Activated CD4-positive, alpha-beta T cell treated with anti-CD3 and anti-CD28 coated beads for 4 hours (primary cell): ENCODE measurements around the gene OGFOD3.
"Not testable (repeated sequence)": the region's sequence is repeated elsewhere in the genome, so short reads cannot be mapped to it uniquely, and the experiment has no call there.

Experiments used
- DNase-seq, 2 donors: peaks; one replicate each; pipeline ENCODE4 v3.0.0-alpha.2; 2020

The OGFOD3 gene

DNA sequence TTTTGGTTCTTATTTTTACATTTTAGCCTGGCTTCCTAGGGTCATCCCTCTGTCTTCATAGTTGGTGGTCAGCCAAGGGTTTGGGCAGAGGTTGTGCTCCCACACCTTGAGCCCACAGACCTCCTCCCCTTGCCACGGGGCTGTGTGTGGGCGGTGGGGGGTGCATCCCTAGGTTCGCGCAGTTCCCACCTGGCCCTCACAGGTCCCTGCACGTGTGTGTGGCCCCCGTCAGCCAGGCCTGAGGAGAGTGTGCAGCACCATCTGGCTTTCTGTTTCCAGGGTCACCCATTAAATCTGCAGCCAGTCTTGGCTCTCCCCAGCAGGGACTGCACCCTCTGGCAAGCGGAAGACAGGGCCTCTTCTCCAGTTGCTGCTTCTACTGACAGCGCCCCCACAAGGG lies 13.6 kb upstream of the OGFOD3 start:
- no peak for DNase-seq

DNA sequence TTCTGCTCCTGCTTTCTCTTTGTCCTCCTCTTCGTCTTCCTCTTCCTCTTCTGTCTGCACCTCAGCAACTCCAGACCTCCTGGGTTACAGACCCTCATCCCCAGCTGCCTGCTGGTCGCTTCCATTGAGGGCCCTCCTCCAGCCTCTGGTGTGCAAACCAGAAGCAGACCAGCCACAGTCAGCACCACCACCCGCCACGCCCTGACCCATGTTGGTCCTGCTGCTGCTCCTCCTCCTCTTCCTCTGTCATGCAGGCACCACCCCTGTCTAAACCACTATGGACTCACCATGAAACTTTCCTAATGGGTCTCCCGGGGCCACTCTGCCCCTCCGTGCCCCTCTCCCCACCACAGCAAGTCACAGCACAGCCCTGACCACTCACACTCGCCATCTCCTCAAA lies 11.4 kb upstream of the OGFOD3 start:
- DNase-seq = no peak

DNA sequence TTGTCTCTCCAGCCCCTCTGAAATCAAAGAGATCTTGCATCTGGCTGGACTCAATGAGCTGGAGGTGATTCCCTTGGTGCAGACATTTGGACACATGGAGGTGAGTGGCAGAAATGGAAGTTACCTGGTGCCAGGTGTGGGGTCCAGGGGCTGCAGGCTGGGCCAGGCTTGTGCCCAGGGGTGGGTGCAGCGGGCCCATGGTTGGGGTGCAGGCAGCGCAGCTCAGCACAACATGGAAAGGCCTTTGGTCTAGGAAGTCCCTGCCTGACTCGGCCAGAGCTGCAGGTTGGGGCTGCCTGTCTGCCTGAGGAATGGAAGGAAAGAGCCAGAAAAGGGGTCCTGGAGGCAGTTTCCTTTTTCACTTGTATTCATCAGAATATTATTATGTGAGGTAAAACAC lies 10.2 kb upstream of the OGFOD3 start:
- DNase-seq = no peak

DNA sequence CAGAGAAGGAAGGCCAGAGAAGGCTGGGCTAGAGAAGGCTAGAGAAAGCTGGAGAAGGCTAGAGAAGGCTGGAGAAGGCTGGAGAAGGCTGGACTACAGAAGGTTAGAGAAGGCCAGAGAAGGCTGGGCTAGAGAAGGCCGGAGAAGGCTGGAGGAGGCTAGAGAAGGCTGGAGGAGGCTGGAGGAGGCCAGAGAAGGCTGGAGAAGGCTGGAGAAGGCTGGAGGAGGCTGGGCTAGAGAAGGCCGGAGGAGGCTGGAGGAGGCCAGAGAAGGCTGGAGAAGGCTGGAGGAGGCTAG lies 6.4 kb upstream of the OGFOD3 start:
- no peak for DNase-seq

DNA sequence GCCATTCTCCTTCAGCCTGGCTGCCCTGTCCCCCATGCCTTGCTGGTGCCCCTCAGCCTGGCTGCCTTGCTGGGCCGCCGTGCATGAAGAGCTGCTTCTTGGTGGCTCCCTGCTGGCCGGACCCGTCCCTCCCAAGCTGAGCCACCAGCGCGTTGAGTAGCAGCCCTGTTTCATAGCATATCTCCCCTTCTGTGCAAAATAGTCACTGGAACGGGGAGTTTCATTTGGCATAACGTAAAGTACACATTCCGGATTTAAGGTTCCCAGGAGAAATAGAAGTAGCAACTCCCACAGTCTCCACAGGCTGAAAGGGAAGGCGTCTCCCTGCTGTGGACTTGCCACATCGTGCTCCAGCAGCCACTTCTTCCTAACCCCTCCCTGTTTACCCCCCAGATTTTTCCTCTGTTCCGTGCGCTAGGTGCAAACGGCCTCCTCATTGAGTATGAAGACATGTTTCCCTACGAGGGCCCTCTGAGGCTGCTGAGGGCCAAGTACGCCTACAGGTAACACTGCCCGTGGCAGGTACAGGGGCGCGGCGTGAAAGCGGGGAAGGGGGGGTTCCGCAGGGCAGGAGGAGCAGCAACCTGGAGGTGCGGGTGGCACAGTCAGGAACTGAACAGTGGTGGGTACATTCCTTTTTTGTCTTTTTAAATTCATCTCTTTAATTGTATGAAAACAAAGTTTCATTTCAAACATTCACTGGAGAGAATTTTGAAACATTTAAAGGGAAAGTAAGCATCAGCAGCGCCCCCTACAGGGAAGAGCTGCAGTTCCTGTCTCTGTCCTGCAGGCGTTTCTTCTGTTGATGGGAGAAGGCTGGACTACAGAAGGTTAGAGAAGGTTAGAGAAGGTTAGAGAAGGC lies 5.8 kb upstream of the OGFOD3 start:
- peak; percentile 55 to 56 for DNase-seq

DNA sequence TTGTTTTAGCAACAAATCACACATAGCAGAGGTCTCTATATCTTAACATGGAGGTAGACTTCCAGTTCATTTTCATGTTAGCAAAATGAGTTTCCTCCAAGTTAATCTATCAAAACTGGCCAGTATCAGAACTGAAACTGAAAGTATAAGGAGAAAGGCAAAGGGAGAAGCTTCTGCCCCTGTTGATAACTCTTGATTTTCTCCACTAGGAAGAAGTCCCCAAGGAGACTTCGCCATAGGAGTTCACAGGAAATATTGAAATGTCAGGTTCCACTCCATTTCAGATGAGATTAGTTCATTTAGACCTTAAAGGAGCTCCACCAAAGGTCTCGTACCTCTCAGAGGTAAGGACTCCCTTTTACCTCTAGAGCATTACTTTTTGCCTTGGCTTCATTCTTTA lies 1.2 kb upstream of the OGFOD3 start:
- DNase-seq = no peak

DNA sequence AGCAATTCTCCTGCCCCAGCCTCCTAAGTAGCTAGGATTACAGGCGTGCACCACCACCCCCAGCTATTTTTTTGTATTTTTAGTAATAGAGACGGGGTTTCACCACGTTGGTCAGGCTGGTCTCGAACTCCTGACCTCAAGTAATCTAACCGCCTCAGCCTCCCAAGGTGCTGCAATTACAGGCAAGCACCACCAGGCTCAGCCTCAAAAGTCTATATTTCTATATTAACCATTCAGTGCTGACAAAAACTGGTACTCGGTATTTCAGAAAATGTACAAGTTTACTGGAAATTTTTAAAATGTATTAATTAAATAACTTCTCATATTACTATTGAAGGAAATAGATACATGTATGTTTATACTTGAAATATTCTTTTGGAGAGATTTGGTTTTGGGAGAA lies 1.6 kb downstream of the OGFOD3 start:
- no peak for DNase-seq

DNA sequence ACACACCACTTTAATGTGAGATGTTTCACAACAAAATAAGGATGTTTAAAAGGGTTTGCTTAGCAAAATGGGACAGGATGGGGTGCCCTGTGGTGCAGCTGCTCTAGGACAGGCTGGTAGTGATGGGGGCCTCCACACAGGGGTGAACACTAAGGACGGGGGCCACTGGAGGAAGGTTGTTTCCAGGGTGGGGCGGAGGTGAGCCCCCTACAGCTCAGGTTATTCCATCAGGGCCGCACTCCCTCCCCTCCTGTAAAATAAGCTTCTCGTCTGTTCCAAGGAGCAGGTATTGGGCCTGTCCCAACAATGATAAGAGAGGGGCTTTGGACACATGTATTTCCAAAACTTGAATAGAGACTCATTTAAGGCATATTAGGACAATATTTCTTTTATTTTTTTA lies 2.1 kb downstream of the OGFOD3 start:
- no peak for DNase-seq

DNA sequence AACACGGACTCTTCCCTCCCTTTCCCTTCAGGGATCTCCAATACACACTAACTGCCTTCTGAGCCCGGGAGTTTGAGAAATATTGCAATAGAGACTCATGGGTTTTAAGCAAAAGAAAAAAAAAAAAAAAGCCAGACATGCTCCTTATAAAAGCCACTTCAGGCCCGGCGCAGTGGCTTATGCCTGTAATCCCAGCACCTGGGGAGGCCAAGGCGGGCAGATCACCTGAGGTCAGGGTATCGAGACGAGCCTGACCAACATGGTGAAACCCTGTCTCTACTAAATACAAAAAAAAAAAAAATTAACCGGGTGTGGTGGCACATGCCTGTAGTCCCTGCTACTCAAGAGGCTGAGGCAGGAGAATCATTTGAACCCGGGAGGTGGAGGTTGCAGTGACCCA lies 2.6 kb downstream of the OGFOD3 start:
- DNase-seq = no peak

DNA sequence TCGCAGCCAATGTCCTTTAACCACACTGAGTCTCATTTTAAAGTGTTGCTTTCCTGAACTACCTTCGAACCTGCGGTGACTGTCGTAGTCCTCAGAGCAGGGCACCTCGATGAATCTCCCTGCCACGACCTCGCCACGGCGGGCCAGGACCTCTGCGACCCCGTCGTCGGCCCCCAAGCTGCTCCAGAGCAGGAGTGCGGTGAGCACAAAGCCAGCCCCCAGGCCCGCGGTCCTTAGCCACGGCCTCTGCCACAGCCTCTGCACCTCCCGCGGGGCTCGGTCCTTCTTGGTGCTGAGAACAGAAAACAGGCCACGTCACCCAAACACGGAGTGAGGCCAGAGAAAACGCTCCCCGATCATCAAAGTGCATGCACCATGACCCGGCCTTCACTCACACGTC lies 3.0 kb downstream of the OGFOD3 start:
- no peak for DNase-seq

DNA sequence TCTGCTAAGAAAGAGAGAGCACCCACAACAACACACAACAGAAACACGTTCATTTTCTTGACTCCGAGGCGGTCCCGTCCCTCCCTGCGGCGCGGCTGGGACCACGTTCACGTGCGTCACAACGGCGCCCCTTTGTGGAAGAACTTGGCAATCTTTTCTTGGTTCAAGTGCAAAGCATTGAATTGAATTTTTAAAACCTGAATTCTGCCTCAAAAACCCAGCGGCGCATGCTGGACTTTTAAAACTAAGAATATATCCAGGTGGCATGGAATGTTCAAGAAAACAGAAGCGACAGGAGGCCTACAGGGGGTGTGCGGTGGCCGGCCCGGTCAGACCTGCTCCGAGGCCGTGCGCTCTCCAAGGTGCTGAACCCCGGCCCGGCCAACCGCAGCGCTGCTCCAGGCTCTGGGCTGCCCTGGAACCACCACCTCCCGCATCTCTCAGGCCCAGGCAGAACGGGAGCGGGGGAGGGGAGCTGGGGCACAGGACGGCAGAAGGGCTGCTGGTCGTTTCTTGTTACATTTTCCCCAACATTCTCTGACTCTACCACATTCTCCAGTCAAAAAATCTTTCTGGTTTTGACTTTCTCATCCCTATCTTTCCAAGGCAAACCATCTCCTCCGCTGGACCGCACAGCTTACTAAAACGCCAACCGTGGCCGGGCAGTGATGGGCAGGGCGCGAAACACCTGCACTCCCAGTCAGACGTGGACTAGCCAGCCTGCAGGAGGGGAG lies 3.7 kb downstream of the OGFOD3 start:
- DNase-seq = peak; percentile 71 to 78

DNA sequence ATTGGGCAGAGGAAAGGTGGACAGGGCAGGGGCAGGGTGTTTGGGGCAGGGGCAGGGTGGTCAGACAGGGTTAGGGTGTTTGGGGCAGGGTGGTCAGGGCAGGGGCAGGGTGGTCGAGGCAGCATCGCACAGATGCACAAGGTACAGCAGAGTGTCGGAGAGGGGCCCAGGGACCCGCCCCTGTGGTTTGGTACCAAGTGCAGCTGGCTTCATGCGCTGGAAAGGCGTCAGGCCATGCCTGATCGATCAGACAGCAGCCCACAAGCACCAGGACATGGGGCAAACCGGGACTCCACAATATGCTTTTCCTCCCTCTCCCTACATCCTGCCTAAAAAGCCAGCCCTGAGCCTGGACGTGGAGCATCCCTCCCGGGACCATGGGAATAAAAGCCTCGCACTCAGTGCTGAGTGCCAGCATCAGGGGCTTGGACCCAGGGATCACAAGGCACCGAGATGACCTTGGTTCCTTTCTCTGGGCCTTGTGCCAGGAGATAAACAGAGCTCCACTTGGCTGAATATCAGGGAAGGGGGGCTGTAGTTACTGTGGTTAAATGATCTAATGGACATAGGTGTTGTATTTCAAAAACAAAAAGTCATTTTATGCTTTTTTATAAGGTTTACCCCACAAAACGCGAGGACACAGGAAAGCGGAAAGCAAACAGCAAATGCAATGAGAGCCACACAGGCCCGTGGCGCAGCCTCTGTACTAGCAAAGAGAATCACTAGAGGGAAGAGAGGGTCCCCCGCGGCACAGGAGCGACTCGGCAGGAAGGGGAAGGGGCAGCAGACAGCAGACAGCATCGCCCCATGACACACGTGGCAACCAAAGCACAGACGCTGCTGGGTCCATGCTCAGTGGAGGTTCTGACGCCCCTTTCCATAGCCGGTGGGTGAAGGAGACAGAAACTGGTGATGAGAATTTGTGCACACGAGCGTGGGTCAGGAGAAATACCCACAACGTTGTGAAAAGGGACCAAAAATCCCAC lies 5.6 kb downstream of the OGFOD3 start:
- DNase-seq = no peak

DNA sequence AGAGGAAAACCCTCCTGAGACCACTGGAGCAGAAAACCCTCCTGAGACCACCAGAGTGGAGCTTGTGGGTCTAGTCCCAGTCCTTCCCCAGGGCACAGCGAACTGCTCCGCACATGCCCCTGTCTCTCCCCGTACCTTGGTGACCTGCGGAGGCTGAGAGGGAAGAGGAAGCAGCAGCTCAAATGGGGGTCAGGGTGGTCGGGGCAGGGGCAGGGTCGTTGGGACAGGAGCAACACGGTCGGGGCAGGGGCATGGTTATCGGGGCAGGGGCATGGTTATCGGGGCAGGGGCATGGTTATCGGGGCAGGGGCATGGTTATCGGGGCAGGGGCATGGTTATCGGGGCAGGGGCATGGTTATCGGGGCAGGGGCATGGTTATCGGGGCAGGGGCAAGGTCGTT lies 6.3 kb downstream of the OGFOD3 start:
- DNase-seq = not testable (repeated sequence)

DNA sequence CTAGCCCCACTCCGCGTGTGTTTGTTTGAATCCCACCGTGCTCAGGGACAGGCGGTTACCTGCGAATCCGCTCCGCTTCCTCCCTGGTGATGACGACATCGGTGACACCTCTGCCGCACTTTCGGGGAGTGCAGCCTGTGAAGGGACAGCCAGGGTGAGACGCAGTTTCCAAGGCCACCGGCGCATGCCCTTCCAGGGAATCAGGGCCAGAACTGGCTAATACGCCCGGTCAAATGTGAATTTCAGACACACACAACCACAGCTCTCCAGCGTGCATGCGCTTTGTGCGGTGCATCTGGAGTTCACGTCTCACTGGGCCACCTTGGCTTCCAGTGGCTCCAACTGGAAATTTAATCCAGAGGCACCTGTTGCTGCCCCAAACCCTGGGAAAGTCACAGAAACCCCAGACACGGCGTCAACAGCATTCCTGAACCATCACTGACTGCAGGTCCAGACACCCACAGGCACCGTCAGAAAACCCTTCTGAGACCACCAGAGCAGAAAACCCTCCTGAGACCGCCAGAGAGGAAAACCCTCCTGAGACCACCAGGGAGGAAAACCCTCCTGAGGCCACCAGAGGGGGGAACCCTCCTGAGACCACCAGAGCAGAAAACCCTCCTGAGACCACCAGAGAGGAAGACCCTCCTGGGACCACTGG lies 6.9 kb downstream of the OGFOD3 start:
- DNase-seq = no peak

DNA sequence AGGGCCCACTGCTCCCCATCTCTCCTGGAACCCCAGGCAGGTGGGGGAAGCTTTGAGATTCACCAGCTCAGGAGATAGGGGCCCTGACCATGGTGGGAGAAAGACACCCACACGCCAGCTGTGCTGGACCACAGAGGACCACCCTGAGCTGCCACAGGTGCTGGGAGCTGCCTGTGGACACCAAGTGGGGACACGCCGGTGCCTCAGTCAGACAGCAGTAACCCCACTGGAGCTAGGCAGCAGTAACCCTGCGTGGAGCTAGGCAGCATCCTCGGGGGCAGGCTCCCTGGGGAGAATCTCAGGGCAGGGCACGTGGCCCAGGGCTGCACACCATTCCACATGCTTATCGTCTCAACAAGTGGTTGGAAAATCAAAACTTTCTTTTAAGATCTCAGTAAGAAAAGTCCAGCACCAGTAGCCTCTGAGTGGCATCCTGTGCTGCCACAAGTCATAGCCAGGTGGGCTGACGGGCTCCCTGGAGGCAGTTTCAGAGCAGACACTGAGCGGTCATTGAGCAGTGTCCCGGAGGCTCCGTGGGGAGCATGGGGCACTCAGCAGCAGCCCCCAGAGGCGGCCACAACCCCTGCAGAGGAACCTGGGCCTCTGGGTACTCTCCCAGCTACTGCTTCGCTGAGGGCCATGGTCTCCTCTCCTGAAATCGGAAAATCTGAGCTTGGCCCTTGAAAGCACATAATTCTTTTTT lies 8.2 kb downstream of the OGFOD3 start:
- DNase-seq = no peak

DNA sequence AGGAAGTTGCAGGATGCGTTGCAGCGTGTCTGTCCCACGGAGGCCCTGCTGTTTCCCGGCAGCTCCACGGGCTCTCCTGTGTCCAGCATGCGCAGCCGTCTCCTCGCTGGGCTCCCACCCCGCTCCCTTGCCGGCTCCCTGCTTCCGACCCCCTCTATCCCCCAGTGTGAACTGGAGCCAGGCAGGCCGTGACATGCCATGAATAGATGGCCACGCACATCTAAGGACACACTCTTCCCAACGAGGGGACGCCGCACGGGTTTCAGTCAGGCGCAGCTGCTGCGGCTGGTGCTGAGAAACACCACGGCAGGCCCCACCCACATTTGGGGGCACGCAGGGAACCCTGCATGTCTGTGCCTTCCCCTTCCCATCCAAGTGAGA lies 9.5 kb downstream of the OGFOD3 start:
- DNase-seq = no peak

DNA sequence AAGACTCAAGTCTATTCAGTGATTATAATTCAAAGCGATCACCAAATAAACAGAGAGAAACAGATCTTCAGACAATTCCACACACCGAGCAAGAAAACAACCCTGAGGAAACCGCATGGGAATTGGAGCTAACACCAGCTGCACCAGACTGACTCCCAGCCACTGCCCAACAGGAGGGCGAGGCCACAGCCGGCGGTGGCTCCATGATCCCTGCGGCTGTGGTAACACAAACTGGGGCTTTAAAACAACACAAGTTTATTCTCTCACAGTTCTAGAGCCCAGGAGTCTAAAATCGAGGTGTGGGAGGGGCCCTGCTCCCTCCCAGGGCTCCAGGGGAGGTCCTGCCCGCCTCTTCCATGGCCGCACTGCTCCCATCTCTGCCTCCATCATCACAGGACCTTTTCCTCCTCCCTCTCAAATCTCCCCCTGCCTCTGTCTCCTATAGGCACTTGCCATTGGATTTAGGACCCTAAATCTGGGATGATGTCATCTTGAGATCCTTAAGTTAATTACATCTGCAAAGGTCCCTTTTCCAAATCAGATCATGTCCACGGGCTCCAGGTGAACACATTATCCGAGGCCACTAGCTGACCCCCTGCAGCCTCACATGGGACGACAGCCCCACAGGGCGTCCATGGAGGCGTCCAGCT lies 10.0 kb downstream of the OGFOD3 start:
- DNase-seq = no peak

DNA sequence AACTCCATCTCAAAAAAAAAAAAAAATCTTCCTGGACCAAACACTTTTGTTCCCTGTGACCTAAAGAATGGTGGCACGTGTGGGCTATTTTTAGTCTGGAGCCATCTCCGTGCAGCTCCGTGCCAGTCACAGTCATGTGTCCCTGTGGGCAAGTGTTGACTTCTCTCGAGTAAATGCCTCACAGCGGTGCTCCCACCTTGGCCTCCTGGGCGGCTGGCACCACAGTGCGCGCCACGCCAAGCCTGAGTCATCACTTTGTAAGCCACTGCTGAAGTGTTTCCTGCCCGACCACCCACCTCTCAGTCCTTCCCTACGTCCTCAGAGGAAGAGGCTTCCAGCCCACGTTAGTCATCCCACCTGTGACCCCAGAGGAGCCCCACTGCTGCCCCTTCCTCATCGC lies 11.1 kb downstream of the OGFOD3 start:
- no peak for DNase-seq

DNA sequence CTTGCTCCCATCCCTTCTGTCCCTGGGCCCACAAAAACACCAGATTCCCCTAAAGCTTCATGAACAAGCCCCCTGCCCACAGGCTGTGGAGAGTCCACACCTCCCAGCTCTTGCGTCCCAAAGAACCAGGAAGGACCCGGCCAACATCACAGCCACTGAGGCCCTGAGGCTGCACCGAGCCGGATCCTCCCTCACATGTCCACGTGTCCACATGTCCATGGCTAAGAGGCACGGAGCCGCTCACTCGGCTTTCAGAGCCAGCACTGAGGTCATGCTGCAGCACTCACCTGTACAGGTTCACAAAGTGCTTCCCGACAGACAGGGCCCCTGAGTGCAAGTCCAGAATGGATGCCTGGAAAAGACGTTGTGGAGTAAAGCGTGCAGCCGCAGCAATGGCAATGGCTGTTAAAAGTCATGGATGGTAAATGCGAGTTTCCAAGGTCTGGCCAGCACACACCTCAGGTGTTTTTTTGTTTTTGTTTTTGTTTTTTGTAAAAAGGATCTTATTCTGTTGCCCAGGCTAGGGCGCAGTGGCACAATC lies 12.2 kb downstream of the OGFOD3 start:
- no peak for DNase-seq

DNA sequence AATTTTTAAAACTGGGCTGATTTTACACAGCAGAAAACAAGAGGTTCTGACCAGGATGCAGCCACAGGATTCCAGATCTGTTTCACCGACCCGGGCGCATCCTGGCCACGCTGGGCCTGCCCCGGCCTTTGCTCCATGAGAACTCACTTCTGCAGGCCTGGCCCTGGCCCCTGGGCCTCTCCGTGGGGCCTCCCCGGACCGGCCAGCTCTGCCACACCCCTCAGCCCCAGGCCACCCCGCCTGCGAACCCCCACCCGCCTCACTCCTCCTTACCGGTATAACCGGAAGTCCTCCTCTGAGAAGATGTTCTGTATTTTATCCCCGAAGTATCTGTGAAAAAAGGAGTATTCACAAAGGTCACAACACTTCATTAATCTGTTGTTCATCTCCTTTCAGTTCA lies 13.3 kb downstream of the OGFOD3 start:
- DNase-seq = no peak
